Mesenchymal stem cell (in vitro differentiated cells and primary cell): ENCODE data around the gene SDF2.

Experiments used
- DNase-seq: peaks from one replicate; pipeline ENCODE4 v3.0.0-alpha.2; 2013
- H2AFZ ChIP-seq: one replicate; pipeline ENCODE4 v1.6.1; 2013; ENCODE audit warnings: low read depth, mild to moderate bottlenecking, control low read depth, inconsistent platforms, low read length, moderate library complexity
- H2AK5ac ChIP-seq: 2 replicates; pipeline ENCODE4 v1.6.1; 2013; ENCODE audit warnings: low read length, moderate library complexity, mild to moderate bottlenecking, inconsistent platforms; ENCODE audit not compliant: severe bottlenecking
- H2BK120ac ChIP-seq: one replicate; pipeline ENCODE4 v1.6.1; 2013; ENCODE audit warnings: low read depth, mild to moderate bottlenecking, inconsistent platforms, low read length, moderate library complexity
- H2BK12ac ChIP-seq, 2 experiments: one replicate each; pipeline ENCODE4 v1.6.1; 2013; ENCODE audit warnings: inconsistent platforms in 2 of 2, low read length in 2 of 2, mild to moderate bottlenecking in 2 of 2, moderate library complexity in 2 of 2, control low read depth in 1 of 2
- H2BK15ac ChIP-seq: one replicate; pipeline ENCODE4 v1.6.1; 2013; ENCODE audit warnings: mild to moderate bottlenecking, low read depth, inconsistent platforms; ENCODE audit not compliant: poor library complexity, severe bottlenecking
- H2BK5ac ChIP-seq: 2 replicates; pipeline ENCODE4 v1.6.1; 2013; ENCODE audit warnings: low read depth, mild to moderate bottlenecking, low read length, control low read depth, inconsistent platforms; ENCODE audit not compliant: poor library complexity, severe bottlenecking
- H3K14ac ChIP-seq, 2 experiments: one replicate each; pipeline ENCODE4 v1.6.1; 2013; ENCODE audit warnings: inconsistent platforms in 2 of 2, low read length in 2 of 2, control low read depth in 1 of 2, mild to moderate bottlenecking in 1 of 2, moderate library complexity in 1 of 2
- H3K18ac ChIP-seq, 2 experiments: one replicate each; pipeline ENCODE4 v1.6.1; 2013; ENCODE audit warnings: inconsistent platforms in 2 of 2, low read length in 2 of 2, control low read depth in 1 of 2, low read depth in 1 of 2, mild to moderate bottlenecking in 1 of 2
- H3K23ac ChIP-seq, 2 experiments: one replicate each; pipeline ENCODE4 v1.6.1; 2013; ENCODE audit warnings: inconsistent platforms in 2 of 2, low read length in 2 of 2, mild to moderate bottlenecking in 2 of 2, moderate library complexity in 2 of 2, control low read depth in 1 of 2
- H3K27ac ChIP-seq: 2 replicates; pipeline ENCODE4 v1.5.1; 2013; ENCODE audit warnings: mild to moderate bottlenecking, moderate library complexity, low read length, control low read depth, inconsistent platforms; ENCODE audit not compliant: poor library complexity, severe bottlenecking
- H3K27me3 ChIP-seq, 2 experiments: 2 replicates each; pipeline versions ENCODE4 v1.6.1 to v1.7.0; 2013; ENCODE audit warnings: low read length in 2 of 2, mild to moderate bottlenecking in 2 of 2, moderate library complexity in 2 of 2, control low read depth in 1 of 2, inconsistent platforms in 1 of 2; ENCODE audit not compliant: control insufficient read depth in 1 of 2, insufficient read depth in 1 of 2
- H3K36me3 ChIP-seq, 2 experiments: 2 replicates each; pipeline versions ENCODE4 v1.6.1 to v1.7.0; 2013; ENCODE audit warnings: low read length in 2 of 2, control low read depth in 1 of 2, inconsistent platforms in 1 of 2, low read depth in 1 of 2, mild to moderate bottlenecking in 1 of 2; ENCODE audit not compliant: insufficient read depth in 2 of 2, control insufficient read depth in 1 of 2
- H3K4ac ChIP-seq, 2 experiments: one replicate each; pipeline ENCODE4 v1.6.1; 2013; ENCODE audit warnings: inconsistent platforms in 2 of 2, low read length in 2 of 2, mild to moderate bottlenecking in 2 of 2, moderate library complexity in 2 of 2, control low read depth in 1 of 2, low read depth in 1 of 2
- H3K4me1 ChIP-seq: 2 replicates; pipeline ENCODE4 v1.6.1; 2013; ENCODE audit warnings: low read depth, low read length, control low read depth; ENCODE audit not compliant: control insufficient read depth, insufficient read depth
- H3K4me2 ChIP-seq: 2 replicates; pipeline ENCODE4 v1.6.1; 2013; ENCODE audit warnings: low read length, mild to moderate bottlenecking, inconsistent platforms; ENCODE audit not compliant: poor library complexity, severe bottlenecking
- H3K4me3 ChIP-seq, 2 experiments: 2 replicates each; pipeline versions ENCODE4 v1.5.1 to v1.7.0; 2013; ENCODE audit warnings: low read length in 2 of 2, mild to moderate bottlenecking in 2 of 2, control low read depth in 1 of 2, low read depth in 1 of 2; ENCODE audit not compliant: insufficient read depth in 1 of 2
- H3K79me1 ChIP-seq: replicated peaks from 2 replicates; pipeline ENCODE4 v1.6.1; 2013; ENCODE audit warnings: mild to moderate bottlenecking, control low read depth, low read length, inconsistent platforms; ENCODE audit not compliant: poor library complexity, severe bottlenecking
- H3K9ac ChIP-seq: 2 replicates; pipeline ENCODE4 v1.7.0; 2013; ENCODE audit warnings: mild to moderate bottlenecking, low read length, moderate library complexity
- H3K9me3 ChIP-seq: 2 replicates; pipeline ENCODE4 v1.7.0; 2013; ENCODE audit warnings: mild to moderate bottlenecking, low read length; ENCODE audit not compliant: control insufficient read depth
- H4K8ac ChIP-seq: one replicate; pipeline ENCODE4 v1.6.1; 2013; ENCODE audit warnings: inconsistent platforms, mild to moderate bottlenecking, low read length, moderate library complexity
- H4K91ac ChIP-seq: one replicate; pipeline ENCODE4 v1.6.1; 2013; ENCODE audit warnings: mild to moderate bottlenecking, low read length, inconsistent platforms
- WGBS: methylation state at CpG from one replicate; pipeline ENCODE4 v1.1.7; 2013; ENCODE audit warnings: mixed read lengths; 5-methylcytosine and 5-hydroxymethylcytosine counted together

SDF2 gene

DNA sequence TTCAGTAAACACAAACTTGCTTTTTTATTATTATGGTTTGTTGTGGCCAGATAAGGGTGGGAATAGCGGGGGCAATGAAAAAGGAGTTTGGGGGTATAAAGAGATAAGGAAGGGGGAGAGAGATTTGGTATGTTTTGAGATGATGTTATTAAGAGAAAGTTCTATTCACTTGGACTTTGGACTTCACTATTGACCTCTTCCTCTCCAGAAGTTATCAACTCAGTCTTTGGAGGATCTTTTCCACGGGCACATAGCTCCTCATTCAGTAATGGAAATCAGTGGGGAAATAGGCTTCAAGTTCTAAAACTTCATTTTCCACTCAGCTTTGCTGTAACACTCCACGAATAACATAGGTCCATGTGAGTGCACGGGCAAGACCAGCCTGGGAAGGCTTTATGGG lies 26.8 kb upstream of the SDF2 start:
- H2BK12ac ChIP-seq = no peak overlapping the region
- H2BK15ac ChIP-seq = no peak overlapping the region
- no peak overlapping the region for H4K91ac ChIP-seq
- H2AK5ac ChIP-seq = no peak overlapping the region
- H3K36me3 ChIP-seq = peaks cover 79 to 91% of the 10 kb centered on the region in 2 experiments
- H3K23ac ChIP-seq = no peak overlapping the region
- no peak overlapping the region for H3K4me2 ChIP-seq
- H2BK120ac ChIP-seq = no peak overlapping the region
- no peak overlapping the region for H3K18ac ChIP-seq
- no peak overlapping the region for H4K8ac ChIP-seq
- peaks cover 12% of the 10 kb centered on the region for H3K79me1 ChIP-seq
- H3K27me3 ChIP-seq = no peaks in the 10 kb centered on the region
- no peak overlapping the region for H3K4me3 ChIP-seq
- H2BK5ac ChIP-seq = no peak overlapping the region
- 100% methylated on average over 1 of the region's 4 CpGs for WGBS
- H2AFZ ChIP-seq = no peak overlapping the region
- no peak overlapping the region for H3K14ac ChIP-seq
- DNase-seq = no peak
- H3K4ac ChIP-seq = no peak overlapping the region
- H3K9ac ChIP-seq = no peak overlapping the region
- no peak overlapping the region for H3K27ac ChIP-seq
- no peaks in the 10 kb centered on the region for H3K4me1 ChIP-seq
- no peaks in the 10 kb centered on the region for H3K9me3 ChIP-seq

DNA sequence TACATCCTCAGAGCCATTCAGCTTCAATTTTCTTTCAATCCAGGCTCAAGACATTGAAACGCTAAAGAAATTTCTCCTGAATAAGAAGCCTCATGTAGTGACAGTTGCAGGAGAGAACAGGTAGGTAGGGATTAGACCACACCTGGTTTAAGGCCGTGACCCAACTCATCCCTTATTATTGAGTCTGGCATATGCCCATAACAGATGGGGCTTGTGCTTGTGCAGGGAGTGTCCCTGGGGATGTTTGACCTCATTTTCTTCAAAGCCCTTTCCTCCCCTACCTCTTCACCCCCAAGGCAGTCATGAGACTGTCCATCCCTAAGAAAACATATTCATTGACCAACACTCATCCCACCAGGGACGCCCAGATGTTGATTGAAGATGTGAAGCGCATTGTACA lies 24.6 kb upstream of the SDF2 start:
- no peak overlapping the region for H3K14ac ChIP-seq
- H2AK5ac ChIP-seq = no peak overlapping the region
- H2BK5ac ChIP-seq = no peak overlapping the region
- no peak overlapping the region for H4K8ac ChIP-seq
- H3K4me3 ChIP-seq = no peak overlapping the region
- no peak overlapping the region for H3K9ac ChIP-seq
- H3K4ac ChIP-seq = no peak overlapping the region
- no peak overlapping the region for H3K23ac ChIP-seq
- WGBS = 100% methylated on average over 4 of the region's 4 CpGs
- no peaks in the 10 kb centered on the region for H3K27me3 ChIP-seq
- H4K91ac ChIP-seq = no peak overlapping the region
- no peak overlapping the region for H2BK120ac ChIP-seq
- no peaks in the 10 kb centered on the region for H3K4me1 ChIP-seq
- no peak overlapping the region for H3K18ac ChIP-seq
- no peak overlapping the region for H2AFZ ChIP-seq
- H3K4me2 ChIP-seq = no peak overlapping the region
- H3K79me1 ChIP-seq = peaks cover 17% of the 10 kb centered on the region
- DNase-seq = no peak
- no peak overlapping the region for H2BK15ac ChIP-seq
- H3K36me3 ChIP-seq = peaks cover 84 to 97% of the 10 kb centered on the region in 2 experiments
- H3K27ac ChIP-seq = no peak overlapping the region
- no peaks in the 10 kb centered on the region for H3K9me3 ChIP-seq
- no peak overlapping the region for H2BK12ac ChIP-seq

DNA sequence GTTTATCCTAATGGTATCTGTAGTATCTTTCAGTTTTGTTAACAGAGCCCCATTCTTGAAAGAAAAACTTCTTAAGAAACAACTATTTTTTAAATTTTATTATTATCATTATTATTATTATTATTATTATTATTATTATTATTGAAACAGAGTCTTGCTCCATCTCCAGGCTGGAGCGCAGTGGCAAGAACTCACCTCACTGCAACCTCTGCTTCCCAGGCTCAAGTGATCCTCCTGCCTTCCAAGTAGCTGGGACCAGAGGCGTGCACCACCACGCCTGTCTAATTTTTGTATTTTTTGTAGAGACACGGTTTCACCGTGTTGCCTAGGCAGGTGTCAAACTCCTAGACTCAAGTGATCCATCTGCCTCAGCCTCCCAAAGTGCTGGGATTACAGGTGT lies 23.7 kb upstream of the SDF2 start:
- Histone ChIP-seq H3K4me2 (no peak overlapping the region), H3K79me1 (peaks cover 17% of the 10 kb centered on the region), H3K23ac (no peak overlapping the region), H3K27ac (no peak overlapping the region), H2BK120ac (no peak overlapping the region), H2AFZ (no peak overlapping the region), H3K14ac (no peak overlapping the region), H2BK5ac (no peak overlapping the region), H2BK15ac (no peak overlapping the region), H3K18ac (no peak overlapping the region), H3K4me1 (no peaks in the 10 kb centered on the region), H3K27me3 (no peaks in the 10 kb centered on the region), H2AK5ac (no peak overlapping the region), H2BK12ac (no peak overlapping the region), H3K9me3 (no peaks in the 10 kb centered on the region), H3K36me3 (peaks cover 83 to 97% of the 10 kb centered on the region in 2 experiments), H4K91ac (no peak overlapping the region), H3K4ac (no peak overlapping the region), H3K9ac (no peak overlapping the region), H4K8ac (no peak overlapping the region), H3K4me3 (no peak overlapping the region)
- DNase-seq = no peak
- WGBS = 95% methylated on average over 5 of the region's 5 CpGs

DNA sequence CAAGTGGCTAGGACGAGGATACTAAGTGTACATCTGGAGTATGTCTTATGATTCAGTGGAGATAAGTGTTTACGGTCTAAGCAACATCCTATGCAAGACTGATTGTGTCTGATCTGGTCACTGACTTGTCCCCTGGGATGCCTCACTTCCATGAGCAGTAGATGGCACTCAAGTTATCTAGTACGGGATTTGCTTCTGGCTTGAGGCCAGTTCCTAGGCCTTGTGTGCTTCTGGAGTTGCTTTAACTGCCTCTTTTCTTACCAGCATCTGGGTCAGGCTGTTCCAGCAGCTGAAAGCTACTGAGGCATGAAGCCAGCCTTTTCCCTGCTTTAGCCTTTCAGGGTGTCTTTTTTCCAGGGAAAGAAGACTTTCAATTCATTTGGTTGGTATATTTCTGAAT lies 23.3 kb upstream of the SDF2 start:
- no peak overlapping the region for H3K18ac ChIP-seq

More for the DNA sequence above, 23.3 kb upstream of the SDF2 start:
- Histone ChIP-seq H3K4ac (no peak overlapping the region), H3K9me3 (no peaks in the 10 kb centered on the region), H3K4me1 (no peaks in the 10 kb centered on the region), H2BK120ac (no peak overlapping the region), H3K4me2 (no peak overlapping the region), H2BK15ac (no peak overlapping the region), H2AK5ac (no peak overlapping the region), H3K23ac (no peak overlapping the region), H4K8ac (no peak overlapping the region), H3K4me3 (no peak overlapping the region), H2BK12ac (no peak overlapping the region), H3K79me1 (peaks cover 17% of the 10 kb centered on the region), H2BK5ac (no peak overlapping the region), H4K91ac (no peak overlapping the region), H3K36me3 (peaks cover 82 to 96% of the 10 kb centered on the region in 2 experiments), H2AFZ (no peak overlapping the region), H3K27me3 (no peaks in the 10 kb centered on the region), H3K27ac (no peak overlapping the region), H3K9ac (no peak overlapping the region), H3K14ac (no peak overlapping the region)
- DNase-seq = peak; percentile 84
- WGBS = 21% methylated on average over 3 of the region's 3 CpGs
